Tibial nerve (tissue), 4 donors: Measurements from ENCODE around the gene AK2.

Experiments
- CTCF ChIP-seq, 5 experiments: fragments of 200-600 bp in 3 of 5; fragments of 450-650 bp in 2 of 5; sonication (generic) in 3 of 5; IDR thresholded peaks; one replicate each; pipeline ENCODE4 v1.5.1; 2016 to 2019; ENCODE audit warnings: antibody characterized with exemption in 5 of 5, mild to moderate bottlenecking in 3 of 5, moderate library complexity in 2 of 5
- EP300 ChIP-seq, 2 donors: sonication (generic); formaldehyde crosslinking; IDR thresholded peaks; one replicate each; pipeline ENCODE4 v1.6.1; 2017; ENCODE audit warnings: antibody characterized with exemption in 2 of 2, mild to moderate bottlenecking in 1 of 2
- POLR2A ChIP-seq, 2 donors: fragments of 450-650 bp; IDR thresholded peaks; one replicate each; pipeline ENCODE4 v1.6.1; 2017; ENCODE audit warnings: antibody characterized with exemption in 2 of 2, mild to moderate bottlenecking in 2 of 2, moderate library complexity in 2 of 2

GRCh38 chr1:33030575-33030974 is 6.1 kb downstream of the AK2 start:
- TF ChIP-seq CTCF (IDR thresholded peaks at IDR 0.05) (no peak), POLR2A (IDR thresholded peaks at IDR 0.05) (no peak), EP300 (IDR thresholded peaks at IDR 0.05) (no peak)
